ENCODE results near the gene LRP8.

DNA sequence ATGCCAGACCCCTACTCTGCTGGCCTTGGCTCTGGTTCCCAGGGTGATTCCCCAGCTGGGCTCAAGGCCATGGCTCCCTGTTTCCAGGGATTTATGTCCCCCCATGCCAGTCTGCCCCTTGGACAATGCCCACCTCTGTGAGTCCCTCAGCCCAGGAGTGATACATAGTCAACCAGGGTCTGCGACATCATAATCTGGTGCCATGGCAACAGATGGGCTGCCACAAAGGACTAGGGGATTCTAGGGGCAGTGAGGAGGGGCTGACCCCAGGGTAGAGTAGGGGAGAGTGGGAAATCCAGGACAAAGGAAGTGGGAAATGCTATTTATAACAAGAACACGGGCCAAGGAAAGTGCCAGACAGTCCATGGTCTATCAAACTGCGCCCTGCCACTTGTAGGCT, 33.8 kb downstream of the LRP8 start:
- TF ChIP-seq EZH2 (IDR thresholded peaks at IDR 0.05; ENCODE audit: insufficient read depth, poor library complexity, severe bottlenecking) (no peak), EZH2phosphoT487 (IDR thresholded peaks at IDR 0.05; ENCODE audit: insufficient read depth, low read depth) (no peak)

Data from GM23248 (cell line).